Raji (cell line): ENCODE results near the gene FBXL17.

Source experiments
- POLR2A ChIP-seq: IDR thresholded peaks from 2 replicates; pipeline ENCODE4 v1.6.1; 2011; ENCODE audit warnings: low read depth, low read length, control low read depth; ENCODE audit not compliant: insufficient read depth

The FBXL17 gene

DNA sequence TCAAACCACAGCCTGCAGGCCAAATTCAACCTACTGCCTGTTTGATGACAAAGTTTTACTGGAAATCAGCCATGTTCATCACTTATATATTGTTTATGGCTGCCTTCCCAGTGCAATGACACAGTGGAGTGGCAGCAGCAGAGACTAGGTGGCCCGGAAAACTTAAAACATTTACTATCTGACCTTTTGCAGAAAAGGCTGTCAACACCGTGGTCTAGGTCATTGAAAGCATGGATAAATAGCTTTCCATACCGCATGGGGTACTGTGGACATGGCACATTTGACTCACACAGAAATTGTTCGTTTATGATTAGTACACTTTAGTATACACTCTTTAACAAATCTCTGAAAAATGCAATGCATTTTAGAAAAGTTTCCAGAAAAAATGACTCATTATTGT, 412.9 kb downstream of the FBXL17 start:
- no peak for TF ChIP-seq POLR2A

GRCh38 chr5:107968406-107968843, 413.5 kb downstream of the FBXL17 start:
- no peak for TF ChIP-seq POLR2A

GRCh38 chr5:107966201-107966600, 415.7 kb downstream of the FBXL17 start:
- no peak for TF ChIP-seq POLR2A

- no peak for TF ChIP-seq POLR2A
Measured at GRCh38 chr5:107964722-107965121, 417.2 kb downstream of the FBXL17 start.

DNA sequence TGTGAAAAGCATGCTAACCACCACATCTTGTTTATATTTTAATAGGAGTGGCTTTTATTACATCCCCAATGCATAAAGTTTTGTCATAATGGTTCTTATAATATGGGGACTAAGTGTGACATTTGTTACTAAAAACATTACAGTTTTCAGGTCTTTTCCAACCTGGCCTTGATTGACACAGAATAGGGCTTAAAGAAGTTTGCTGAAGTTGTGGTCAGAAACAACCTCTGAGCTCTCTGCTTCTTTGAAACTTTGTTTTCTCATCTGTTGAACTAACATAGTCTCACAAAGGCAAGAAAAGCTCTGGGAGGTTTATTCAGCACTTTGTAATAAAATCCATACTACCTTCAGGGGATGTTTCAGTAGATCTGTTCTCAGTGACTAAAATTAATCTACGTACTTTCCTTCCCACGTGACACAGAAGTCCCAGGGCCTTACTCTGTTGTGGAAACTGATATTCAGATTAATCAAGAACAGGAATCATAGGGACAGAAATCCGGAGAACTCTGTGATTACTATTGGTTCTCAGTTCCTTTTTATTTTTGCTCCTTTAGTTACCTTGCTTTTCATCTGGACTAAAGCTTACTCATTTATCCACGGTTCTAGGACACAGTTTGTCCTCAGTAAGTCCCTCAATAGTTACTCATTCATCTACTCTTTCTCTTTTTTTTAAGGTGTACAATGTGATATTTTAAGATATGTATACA, 422.2 kb downstream of the FBXL17 start:
- no peak for TF ChIP-seq POLR2A

- TF ChIP-seq POLR2A = no peak
Measured at GRCh38 chr5:107958861-107959260, 423.0 kb downstream of the FBXL17 start.

GRCh38 chr5:107958432-107958831, 423.5 kb downstream of the FBXL17 start:
- TF ChIP-seq POLR2A = no peak

DNA sequence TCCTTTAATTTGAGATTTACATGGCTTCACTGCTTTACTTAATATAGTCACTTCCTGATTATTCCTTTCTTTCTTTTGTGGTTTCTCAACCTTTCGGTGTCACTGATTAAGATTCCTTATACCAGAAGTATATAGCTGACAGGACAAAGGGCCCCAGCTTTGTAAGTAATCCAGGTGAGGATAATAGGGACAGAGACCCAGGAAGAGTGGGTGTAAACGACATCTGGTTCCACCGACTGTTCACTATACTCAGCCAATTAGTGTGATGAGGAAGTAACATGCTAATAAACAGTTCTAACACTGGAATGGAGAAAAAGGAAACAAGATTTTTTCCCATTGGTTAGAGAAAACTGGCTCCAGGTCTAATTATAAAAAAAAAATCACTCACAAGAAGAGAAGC, 424.8 kb downstream of the FBXL17 start:
- no peak for TF ChIP-seq POLR2A

GRCh38 chr5:107955321-107955720, 426.6 kb downstream of the FBXL17 start:
- TF ChIP-seq POLR2A = no peak

GRCh38 chr5:107954254-107954653, 427.6 kb downstream of the FBXL17 start:
- no peak for TF ChIP-seq POLR2A

DNA sequence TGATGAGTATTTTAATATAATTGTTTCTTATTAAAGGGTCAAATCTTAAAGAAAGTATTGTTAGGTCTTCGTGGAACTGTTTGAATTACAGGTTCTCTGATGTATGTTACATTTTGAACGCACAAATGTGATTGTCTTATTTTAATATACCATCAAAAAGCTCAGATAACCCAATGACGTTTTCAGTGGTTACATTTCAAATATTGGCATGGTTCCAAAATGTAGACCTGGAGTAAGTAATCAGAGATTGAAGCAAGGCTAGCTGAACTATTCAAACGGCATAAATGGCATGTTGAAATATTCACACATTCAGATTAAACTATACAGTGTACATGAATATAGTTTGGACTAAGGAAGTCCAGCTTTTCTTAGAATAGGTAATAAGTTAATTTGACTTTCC, 429.4 kb downstream of the FBXL17 start:
- no peak for TF ChIP-seq POLR2A

GRCh38 chr5:107951309-107951708, 430.6 kb downstream of the FBXL17 start:
- no peak for TF ChIP-seq POLR2A

DNA sequence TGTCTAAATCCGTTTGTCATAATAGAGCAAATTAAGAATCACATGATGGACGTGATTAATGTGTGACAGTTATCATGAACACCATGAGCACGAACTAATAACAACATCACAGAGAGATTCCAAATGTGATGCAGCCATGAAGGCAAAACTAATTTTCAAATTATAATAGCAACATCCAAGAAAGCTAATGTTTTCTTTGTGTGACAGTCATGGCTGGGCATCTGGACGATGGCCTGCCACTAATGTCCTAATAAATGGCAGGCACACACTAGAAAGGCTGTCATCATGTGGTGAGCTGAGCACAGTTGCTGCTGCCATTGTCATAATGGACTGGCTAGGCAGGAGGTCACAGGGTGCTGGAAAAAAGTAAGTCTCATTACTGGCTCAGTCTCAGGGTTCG, 431.1 kb downstream of the FBXL17 start:
- TF ChIP-seq POLR2A = no peak

DNA sequence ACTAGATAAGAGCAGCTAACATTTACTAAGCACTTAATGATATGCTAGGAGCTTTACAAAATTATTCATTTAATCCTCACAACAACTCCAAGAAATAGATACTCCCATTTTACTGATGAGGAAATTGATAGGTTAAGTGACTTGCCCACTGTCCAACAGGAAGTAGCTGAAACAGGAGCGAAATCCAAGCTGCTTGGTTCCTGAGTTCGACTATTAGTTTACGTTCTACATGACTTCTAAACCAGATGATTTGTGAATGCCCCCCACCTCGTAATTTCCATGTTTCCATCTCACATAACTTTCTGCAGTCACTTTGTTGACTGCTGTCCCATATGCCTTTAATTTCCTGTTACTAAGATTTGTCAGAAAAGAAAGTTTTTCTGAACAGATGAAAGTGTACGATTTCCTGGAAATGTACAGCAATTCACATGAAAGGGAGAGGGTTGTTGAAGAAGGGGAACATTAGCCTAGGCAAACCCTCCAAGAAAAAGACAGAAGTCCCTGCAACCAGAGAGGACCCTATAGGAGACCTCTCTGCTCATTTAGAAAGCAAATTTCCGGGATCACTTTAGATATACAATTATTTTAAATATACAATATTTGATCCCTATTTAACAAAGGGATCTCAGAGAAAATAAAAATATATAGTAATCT, 432.1 kb downstream of the FBXL17 start:
- no peak for TF ChIP-seq POLR2A

- no peak for TF ChIP-seq POLR2A
Measured at GRCh38 chr5:107948377-107948776, 433.5 kb downstream of the FBXL17 start.

DNA sequence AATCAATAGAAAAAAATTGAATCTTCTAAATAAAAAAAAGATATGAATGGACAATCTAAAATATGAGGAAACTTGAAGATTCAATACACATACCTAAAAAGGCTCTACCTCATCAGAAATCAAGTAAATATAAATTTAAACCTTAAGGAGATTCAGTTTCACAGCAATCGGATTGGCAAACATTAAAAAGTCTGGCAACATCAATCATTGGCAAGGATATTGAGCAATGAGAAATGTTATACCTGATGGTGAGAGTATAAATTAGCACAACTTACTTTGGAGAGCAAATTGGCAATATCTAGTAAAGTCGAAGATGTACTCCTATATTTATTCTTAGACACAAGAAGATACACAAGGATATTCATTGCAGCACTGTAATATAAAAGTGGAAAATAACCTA, 436.8 kb downstream of the FBXL17 start:
- TF ChIP-seq POLR2A = no peak

GRCh38 chr5:107943923-107944322, 438.0 kb downstream of the FBXL17 start:
- TF ChIP-seq POLR2A = no peak
